Measurements from ENCODE around the gene GBF1.

GRCh38 chr10:102416283-102416682 is 171.0 kb downstream of the GBF1 start:
- TF ChIP-seq CTCF (IDR thresholded peaks at IDR 0.05) (no peak), POLR2AphosphoS5 (IDR thresholded peaks at IDR 0.05) (no peak), POLR2A (IDR thresholded peaks at IDR 0.05) (no peak)

All from stomach (tissue), 4 donors.